PC-9 (cell line): ENCODE measurements around the gene JUP. TPM values are rescaled to one million over a fixed set of nuclear protein-coding genes. Genes with fewer than 3 reads are reported as not detected.
A peak's percentile ranks its signal among the peaks of the same experiment; 100 is the strongest.

ENCODE experiments used
- BruUV-seq: library from RNA; stranded (reverse); fragments of 400-500 nt; replicated peaks from 2 replicates; lab custom pipeline; 2021; lab: Mats Ljungman, UMichigan
- CTCF ChIA-PET: fragments of 300-600 bp; sonication (Branson Sonifier 250); formaldehyde crosslinking; loops from one replicate; lab custom pipeline; 2022; ENCODE audit warnings: antibody characterized with exemption; lab: Charles Lee
- POLR2A ChIA-PET: fragments of 300-600 bp; sonication (Branson Sonifier 250); formaldehyde crosslinking; loops from one replicate; lab custom pipeline; 2022; ENCODE audit warnings: antibody characterized with exemption; ENCODE audit not compliant: unreplicated experiment; lab: Charles Lee
- DNase-seq, 2 experiments: peaks; one replicate each; pipeline versions ENCODE4 v3.0.0 to v3.0.0-alpha.2; 2015 to 2022; ENCODE audit warnings: mixed read lengths in 1 of 2
- H2AFZ ChIP-seq: fragments of 200-600 bp; sonication (generic); 2 replicates; pipeline ENCODE4 v1.8.1; 2017; ENCODE audit warnings: antibody characterized with exemption
- H3F3A ChIP-seq: fragments of 200-600 bp; sonication (generic); 2 replicates; pipeline ENCODE4 v1.8.1; 2017; ENCODE audit warnings: antibody characterized with exemption, mild to moderate bottlenecking, low read depth; ENCODE audit not compliant: insufficient read depth
- H3K27ac ChIP-seq: fragments of 200-600 bp; sonication (generic); 2 replicates; pipeline ENCODE4 v1.6.1; 2016; ENCODE audit warnings: mixed run types
- H3K27me3 ChIP-seq: fragments of 200-600 bp; sonication (generic); 2 replicates; pipeline ENCODE4 v1.6.1; 2016; ENCODE audit warnings: low read depth, mixed run types; ENCODE audit not compliant: insufficient read depth
- H3K36me3 ChIP-seq: fragments of 200-600 bp; sonication (generic); 2 replicates; pipeline ENCODE4 v1.6.1; 2016; ENCODE audit warnings: low read depth, mixed run types
- H3K4me1 ChIP-seq: fragments of 200-600 bp; sonication (generic); replicated peaks from 2 replicates; pipeline ENCODE4 v1.6.1; 2016; ENCODE audit warnings: mixed run types; ENCODE audit not compliant: insufficient read depth
- H3K4me2 ChIP-seq: fragments of 200-600 bp; sonication (generic); 2 replicates; pipeline ENCODE4 v1.6.1; 2017; ENCODE audit warnings: mixed run types
- H3K4me3 ChIP-seq: fragments of 200-600 bp; sonication (generic); 2 replicates; pipeline ENCODE4 v1.6.1; 2016; ENCODE audit warnings: mixed run types
- H3K79me2 ChIP-seq: fragments of 200-600 bp; sonication (generic); 2 replicates; pipeline ENCODE4 v1.6.1; 2017; ENCODE audit warnings: low read depth, mixed run types
- H3K9me2 ChIP-seq: fragments of 200-600 bp; sonication (generic); 2 replicates; pipeline ENCODE4 v1.8.1; 2017; ENCODE audit warnings: mild to moderate bottlenecking; ENCODE audit not compliant: insufficient read depth
- H3K9me3 ChIP-seq: fragments of 200-600 bp; sonication (generic); 2 replicates; pipeline ENCODE4 v1.8.1; 2016; ENCODE audit warnings: low read depth; ENCODE audit not compliant: insufficient read depth
- H4K20me1 ChIP-seq: fragments of 200-600 bp; sonication (generic); 2 replicates; pipeline ENCODE4 v1.8.1; 2017; ENCODE audit not compliant: insufficient read depth
- EZH2 ChIP-seq: fragments of 200-600 bp; sonication (generic); IDR thresholded peaks from 2 replicates; pipeline ENCODE4 v1.8.0; 2017; ENCODE audit warnings: antibody characterized with exemption, low read depth
- intact Hi-C: fragments of 100-400 bp; cut with micrococcal nuclease; formaldehyde crosslinking; loops from one replicate; pipeline ENCODE4 v1.10.0; 2022; ENCODE audit not compliant: unreplicated experiment
- total RNA-seq: library from RNA; stranded (reverse); gene quantifications from 2 replicates; pipeline ENCODE4 v1.2.3, GENCODE V29; 2021
- TF ChIP-seq, protein P1 (sequence below): fragments of 200-600 bp; sonication (generic); conservative IDR thresholded peaks from 2 replicates; pipeline ENCODE4 v1.6.1; 2017; ENCODE audit warnings: mixed run types, antibody characterized with exemption, mild to moderate bottlenecking, moderate library complexity

The JUP gene
- total RNA-seq, 1 experiment from 2014 or later: 259 TPM

DNA sequence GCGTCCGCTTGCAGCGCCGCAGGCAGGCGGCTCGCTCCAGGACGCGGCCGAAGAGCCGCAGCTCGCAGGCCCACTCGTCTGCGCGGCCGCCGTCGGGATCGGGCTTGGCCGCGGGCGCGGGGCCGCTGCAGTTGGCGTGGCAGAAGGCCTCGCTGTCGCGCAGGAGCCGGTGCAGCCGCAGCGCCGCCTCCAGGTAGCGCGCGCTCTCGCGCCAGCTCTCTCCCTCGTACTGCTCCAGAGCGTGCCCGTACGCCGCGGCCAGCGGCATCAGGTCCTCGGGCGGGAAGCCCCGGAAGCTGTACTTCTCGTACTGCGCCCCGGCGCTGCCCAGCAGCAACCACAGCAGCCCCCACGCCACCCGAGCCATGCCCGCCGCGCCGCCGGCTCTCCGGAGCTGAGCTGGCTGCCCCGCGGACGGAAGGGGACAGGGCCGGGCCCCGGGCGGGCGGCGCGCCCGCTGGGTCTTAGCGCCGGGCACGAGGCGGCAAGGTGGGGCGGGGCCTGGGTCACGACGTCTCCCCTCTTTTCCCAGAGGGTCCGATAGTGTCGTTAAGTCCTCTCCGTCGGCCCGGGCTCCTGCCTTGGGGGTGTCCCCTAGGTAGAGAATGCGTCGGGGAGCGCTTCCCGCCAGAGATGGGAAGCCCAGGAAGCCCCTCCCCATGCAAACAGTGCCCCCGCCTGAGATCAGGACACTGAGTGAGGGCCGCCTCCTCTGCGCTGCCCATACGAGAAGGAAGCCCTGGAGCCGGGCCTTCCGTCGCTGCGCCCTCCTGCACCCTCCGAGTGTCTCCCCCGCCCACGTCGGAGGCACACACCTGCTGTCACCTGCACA, 25.3 kb upstream of the JUP start, which contains the start of gene P3H4:
Gene P3H4, minus strand, starts transcription at position 401 of the 832 bp plus-strand sequence. Its CDS starts 34 bp downstream, at position 367.
- Histone ChIP-seq H3K4me3 (peak within 1 kb of the TSS; percentile 94), H2AFZ (peak within 1 kb of the TSS; percentile 84), H3K4me2 (peak within 1 kb of the TSS; percentile 80), H3K36me3 (0 out of 2 replicates have a peak, but pooled peaks cover 7% of the 10 kb centered on the region), H3K4me1 (peaks cover 27% of the 10 kb centered on the region), H3K79me2 (peaks cover 55% of the 10 kb centered on the region), H3K27ac (0 out of 2 replicates have a peak within 1 kb of the TSS, but pooled peaks have one; percentile 22), H3K27me3 (no peaks in the 10 kb centered on the region), H4K20me1 (no peaks in the 10 kb centered on the region), H3F3A (peaks cover 12% of the 10 kb centered on the region), H3K9me2 (no peaks in the 10 kb centered on the region), H3K9me3 (no peaks in the 10 kb centered on the region)
- TF ChIP-seq, protein P1, sequence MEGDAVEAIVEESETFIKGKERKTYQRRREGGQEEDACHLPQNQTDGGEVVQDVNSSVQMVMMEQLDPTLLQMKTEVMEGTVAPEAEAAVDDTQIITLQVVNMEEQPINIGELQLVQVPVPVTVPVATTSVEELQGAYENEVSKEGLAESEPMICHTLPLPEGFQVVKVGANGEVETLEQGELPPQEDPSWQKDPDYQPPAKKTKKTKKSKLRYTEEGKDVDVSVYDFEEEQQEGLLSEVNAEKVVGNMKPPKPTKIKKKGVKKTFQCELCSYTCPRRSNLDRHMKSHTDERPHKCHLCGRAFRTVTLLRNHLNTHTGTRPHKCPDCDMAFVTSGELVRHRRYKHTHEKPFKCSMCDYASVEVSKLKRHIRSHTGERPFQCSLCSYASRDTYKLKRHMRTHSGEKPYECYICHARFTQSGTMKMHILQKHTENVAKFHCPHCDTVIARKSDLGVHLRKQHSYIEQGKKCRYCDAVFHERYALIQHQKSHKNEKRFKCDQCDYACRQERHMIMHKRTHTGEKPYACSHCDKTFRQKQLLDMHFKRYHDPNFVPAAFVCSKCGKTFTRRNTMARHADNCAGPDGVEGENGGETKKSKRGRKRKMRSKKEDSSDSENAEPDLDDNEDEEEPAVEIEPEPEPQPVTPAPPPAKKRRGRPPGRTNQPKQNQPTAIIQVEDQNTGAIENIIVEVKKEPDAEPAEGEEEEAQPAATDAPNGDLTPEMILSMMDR: peak; percentile 53; the same call in 1 of the 2 replicates
- no peak for TF ChIP-seq EZH2
- BruUV-seq: no TSS peak
- intact Hi-C loops: loop anchor here (1.0 kb wide), 1 partner anchor 39 kb away; no protein-coding TSS in a partner anchor
- ChIA-PET POLR2A (interaction anchor here (0.7 to 1.0 kb wide), 3 partner anchors 25 to 26 kb away, joined by 4 to 19 read pairs (median 7); partner anchors contain the start of gene JUP), CTCF (interaction anchor here (0.6 to 1.3 kb wide), 3 partner anchors 9 to 680 kb away, joined by 3 to 4 read pairs (median 3); no protein-coding TSS in a partner anchor)
- peak; percentile 40 to 82 for DNase-seq

DNA sequence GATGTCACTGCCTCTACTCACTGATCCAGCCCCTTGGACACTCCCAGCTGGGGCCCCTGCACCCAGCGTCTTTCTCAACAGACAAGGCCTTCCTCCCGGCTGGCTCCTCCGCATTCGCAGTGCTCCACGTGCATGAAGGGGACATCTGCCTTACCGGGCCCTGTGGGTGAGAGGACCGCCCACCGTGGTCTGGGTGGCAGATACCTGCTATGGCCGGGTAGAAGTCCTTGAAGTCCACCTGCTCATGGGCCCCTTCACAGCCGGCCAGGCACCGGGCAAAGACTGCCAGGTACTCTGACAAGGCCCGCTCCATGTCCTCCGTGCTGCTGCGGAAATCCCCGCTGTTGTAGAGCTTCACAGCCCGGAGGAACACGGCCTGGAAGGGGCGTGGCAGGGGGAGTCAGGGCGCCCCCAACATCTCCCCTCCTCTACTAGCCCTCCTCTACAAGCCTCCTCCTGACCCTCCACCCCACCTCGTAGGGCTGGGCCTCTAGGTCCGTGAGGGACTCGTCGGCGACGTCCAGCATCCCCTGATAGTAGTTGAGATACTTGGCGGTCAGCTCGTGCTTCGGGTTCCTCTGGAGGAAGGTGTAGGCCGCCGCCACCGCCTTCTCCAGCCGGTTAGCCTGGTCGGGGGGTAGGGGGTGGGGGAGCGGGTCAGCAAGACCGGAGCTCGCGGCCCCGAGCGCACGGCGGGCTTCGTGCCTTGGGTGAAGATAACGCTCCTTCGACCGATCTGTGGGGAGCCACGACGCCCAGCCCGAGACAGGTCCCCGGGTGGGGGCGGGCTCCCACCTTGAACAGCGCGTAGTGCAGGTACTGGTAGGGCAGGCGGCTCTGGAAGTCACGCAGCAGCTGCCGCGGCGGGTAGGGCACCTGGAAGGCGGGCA, 24.4 kb upstream of the JUP start:
- BruUV-seq: no TSS peak
- H3K36me3 ChIP-seq: 0 out of 2 replicates have a peak, but pooled peaks cover 7% of the 10 kb centered on the region
- peaks cover 12% of the 10 kb centered on the region for H3F3A ChIP-seq
- no peak for TF ChIP-seq EZH2
- TF ChIP-seq, protein P1: no peak
- intact Hi-C loops: no loop called here
- peak overlapping the region; percentile 94 for H3K4me3 ChIP-seq
- H3K27me3 ChIP-seq: no peaks in the 10 kb centered on the region
- ChIA-PET POLR2A (interaction anchor here (0.6 to 0.9 kb wide), 4 partner anchors 24 to 79 kb away, joined by 3 to 7 read pairs (median 4); partner anchors contain the start of gene JUP), CTCF (interaction anchor here (0.6 to 1.3 kb wide), 2 partner anchors 115 to 679 kb away, joined by 3 to 4 read pairs; no protein-coding TSS in a partner anchor)
- 0 out of 2 replicates have a peak overlapping the region, but pooled peaks have one; percentile 22 for H3K27ac ChIP-seq
- H2AFZ ChIP-seq: peak overlapping the region; percentile 84
- peaks cover 27% of the 10 kb centered on the region for H3K4me1 ChIP-seq
- H4K20me1 ChIP-seq: no peaks in the 10 kb centered on the region
- peak overlapping the region; percentile 80 for H3K4me2 ChIP-seq
- DNase-seq: no peak
- peaks cover 55% of the 10 kb centered on the region for H3K79me2 ChIP-seq
- H3K9me2 ChIP-seq: no peaks in the 10 kb centered on the region
- H3K9me3 ChIP-seq: no peaks in the 10 kb centered on the region
